ENCODE measurements around the gene UQCR10.
"Not testable (repeated sequence)": the region's sequence is repeated elsewhere in the genome, so short reads cannot be mapped to it uniquely, and the experiment has no call there.

The UQCR10 gene

DNA sequence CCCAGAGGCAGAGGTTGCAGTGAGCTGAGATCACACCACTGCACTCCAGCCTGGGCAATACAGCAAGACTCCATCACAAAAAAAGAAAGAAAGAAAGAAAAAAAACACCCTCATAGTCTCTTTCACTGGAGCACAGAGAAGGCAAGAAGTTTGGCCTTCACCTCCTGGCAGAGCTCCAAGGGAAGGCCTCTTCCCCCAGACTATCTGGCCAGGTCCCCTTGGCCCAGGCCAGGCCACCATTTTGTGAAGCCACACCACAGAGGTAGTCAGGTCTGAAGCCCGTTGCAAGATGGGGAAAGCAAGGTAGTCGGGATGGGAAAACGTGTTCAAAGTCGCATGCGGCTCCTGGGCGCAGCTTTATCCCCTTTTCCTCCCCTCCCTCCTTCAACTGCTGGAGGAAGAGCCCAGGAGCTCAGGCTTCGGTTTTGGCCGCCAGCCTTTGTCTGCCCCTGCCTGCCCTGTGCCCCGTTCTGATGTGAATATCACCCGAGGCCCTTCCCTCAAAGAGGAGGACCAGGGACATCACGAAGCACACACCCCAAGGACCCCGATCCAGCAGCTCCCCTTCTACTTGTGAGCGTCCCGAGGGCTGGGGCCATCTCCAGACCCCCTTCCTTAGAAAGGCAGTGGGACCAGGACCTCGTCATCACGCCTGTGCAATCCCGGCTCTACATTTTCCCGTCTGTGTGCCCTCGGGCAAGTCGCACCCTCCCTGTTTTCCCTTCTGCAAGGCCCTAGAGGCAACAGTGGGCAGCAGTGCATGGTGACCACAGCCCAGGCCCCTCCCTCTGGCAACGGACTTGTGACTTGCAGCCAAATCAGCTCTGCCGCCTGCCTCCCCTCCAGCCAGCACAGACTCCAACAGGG lies 29.7 kb upstream of the UQCR10 start:
- no peak for FAIRE-seq

DNA sequence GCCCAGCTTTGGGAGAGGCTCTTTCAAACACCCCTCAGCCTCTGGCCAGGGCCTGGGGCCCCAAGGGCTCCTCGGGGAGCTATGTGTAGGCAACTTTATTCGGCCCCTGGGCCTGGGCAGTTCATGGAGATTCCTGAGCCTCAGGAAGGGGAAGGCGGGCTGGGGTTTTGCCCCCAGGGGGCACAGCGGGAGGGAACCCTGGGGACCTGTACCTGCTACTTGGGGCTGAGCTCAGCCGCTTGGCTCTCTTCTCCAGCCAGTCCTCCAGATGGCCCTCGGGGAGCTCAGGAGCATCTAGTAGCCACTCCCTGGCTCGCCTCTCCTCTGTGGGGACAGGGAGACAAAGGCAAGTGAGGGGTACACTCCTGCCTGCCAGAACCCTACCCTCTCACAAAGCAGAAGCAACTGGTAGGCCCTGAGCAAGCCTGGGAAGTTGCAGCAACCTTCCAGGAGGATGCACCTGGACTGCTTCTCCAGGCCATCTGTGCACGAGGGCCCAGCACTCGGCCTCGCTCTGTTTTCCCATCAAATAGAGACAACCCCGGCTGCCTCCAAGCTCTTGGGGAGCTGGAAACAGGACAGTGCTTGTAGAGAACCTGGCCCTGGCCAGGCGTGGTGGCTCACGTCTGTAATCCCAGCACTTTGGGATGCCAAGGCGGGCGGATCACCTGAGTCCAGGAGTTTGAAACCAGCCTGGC lies 28.9 kb upstream of the UQCR10 start:
- FAIRE-seq = no peak

DNA sequence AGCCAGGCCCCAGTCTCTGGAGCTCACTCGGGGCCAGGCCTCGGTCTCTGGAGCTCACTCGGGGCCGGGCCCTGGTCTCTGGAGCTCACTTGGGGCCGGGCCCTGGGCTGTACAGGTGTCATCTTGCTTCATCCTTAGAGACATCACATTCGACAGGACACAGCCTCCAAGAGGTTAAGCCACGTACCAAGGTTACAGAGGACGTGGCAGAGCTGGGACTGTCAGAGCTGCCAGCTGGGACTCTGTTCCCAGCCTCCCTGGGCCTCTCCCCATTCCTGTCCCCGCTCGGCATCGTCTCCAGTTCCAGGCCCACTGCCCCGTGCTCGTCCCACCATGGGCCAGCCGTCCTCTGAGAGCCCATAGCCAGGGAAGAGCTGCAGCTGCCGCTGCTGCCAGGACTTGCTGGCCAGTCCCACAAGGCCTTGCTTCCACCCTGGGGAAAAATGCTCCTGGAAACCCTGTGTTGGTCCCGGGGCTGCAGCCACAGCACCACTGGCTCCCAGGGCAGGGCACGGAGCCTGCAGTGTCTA lies 27.8 kb upstream of the UQCR10 start:
- FAIRE-seq = no peak

DNA sequence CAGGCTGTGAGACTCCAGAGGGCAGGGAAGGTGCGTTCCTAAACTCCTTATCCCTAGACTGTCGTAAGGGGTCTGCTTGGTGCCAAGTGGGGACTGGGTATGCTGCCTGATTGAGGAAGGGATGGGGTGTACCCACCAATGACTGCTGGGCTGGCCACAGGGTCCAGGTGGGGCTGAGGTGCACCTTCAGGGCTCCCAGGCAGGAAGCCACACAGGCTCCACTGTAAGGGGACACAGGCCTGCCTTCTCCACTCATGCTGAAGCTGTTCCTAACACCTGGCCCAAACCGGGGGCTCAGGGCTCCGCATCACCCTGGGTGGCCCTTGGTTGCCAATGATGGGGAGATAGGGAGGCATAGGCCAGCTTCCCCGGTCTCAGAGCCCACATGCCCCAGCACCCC lies 27.0 kb upstream of the UQCR10 start:
- FAIRE-seq = no peak

DNA sequence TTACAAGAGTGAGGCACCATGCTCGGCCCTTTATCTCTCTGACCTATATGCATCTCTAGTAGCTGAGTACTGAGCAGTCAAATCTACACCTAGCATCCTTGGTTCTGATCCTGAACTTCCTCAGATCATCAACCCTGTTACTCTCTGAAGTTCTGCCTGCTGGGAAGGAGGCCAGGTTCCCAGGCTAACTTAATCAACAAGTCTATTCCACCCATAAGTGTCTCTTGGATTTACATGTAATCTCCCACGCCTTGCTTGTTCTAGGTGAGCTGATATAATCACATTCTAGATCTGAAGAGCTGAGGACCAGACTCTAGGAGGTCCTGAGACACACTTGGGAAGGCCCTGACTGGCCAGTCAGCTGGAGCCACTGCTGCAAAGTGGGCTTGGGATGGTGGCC lies 25.2 kb upstream of the UQCR10 start:
- no peak for FAIRE-seq

DNA sequence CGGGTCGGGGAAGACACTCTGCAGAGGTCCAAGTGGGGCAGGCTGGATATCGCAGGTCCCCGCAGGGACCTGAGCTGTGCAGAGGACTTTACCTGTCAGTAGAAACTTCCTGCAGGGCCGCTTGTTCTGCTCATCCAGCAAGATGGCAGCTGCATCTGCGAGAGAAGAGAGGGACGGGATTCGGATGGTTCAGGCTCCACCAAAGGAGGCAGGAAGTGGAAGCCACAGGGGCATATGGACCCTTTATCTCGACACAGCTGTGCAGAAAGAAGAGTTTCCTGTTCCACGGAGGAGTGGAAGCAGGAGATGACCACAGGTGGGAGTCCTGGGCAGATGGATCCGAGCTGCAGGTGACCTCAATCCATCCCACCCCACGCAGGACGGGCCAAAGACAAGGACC lies 24.8 kb upstream of the UQCR10 start:
- no peak for FAIRE-seq

DNA sequence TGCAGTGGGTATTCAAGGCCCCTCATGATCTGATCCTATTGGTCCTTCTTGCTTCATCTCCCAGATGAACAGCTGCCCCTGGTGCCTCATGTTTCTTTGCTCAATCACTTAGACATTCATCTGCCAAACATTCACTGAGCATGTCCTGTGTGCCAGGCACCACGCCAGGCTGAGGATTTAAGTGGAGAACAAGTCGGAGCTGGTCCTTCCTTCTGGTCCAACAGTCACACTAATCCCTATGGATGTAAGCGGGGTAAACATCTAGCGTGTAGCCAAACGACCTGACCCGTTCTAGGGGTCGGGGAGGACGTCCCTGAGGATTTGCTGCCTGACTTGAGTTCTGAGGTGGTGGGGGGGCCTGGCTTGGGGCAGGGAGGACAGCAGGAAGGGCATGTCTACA lies 22.3 kb upstream of the UQCR10 start:
- FAIRE-seq = no peak

DNA sequence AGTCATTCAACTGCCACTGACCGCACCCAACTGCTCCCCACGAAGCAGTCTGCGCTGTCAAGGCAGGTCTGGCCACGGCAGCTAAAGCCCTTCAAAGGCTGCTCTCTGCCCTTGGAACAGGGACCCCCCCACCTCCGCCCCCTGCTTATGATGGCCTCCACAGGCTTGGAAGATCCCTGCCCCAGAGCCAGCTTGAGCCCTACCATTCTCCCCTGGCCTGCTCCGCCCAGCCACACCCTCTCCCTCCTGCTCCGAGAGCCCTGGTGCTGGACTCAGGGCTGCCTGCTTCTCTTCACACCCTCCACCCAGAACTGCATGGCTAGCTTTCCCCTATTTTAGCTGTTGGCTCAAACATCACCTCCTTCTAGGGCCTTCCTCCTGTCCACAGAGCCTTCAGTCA lies 19.3 kb upstream of the UQCR10 start:
- FAIRE-seq = no peak

DNA sequence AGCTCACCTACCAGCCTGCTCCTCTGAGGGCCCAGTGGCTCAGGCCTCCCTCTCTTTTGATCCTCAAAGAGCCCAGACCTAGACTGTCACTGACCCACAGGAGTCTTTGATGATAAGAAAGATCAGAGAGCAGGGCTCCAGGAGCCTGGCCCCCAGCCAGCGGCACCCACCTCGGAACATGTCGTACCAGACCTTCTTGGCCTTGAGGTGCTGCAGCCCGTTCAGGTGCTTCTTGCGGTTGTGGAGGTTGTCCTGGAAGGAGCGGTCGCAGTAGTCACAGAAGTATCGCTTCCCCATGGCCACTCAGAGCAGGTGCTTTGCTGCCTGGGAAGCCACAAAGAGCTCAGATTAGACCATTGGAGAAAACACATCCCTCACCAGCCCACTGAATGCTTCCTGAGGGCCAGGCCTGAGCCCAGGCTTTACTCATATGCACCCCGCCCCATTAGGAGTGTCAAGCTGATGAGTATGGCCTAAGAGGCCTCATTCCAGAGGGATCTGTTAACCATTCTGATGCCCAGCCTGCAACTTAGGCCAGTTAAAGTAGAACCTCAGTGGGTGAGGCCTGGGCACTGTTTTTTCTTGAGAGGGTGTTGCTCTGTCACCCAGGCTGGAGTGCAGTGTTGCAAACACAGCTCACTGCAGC lies 18.8 kb upstream of the UQCR10 start:
- FAIRE-seq = no peak

DNA sequence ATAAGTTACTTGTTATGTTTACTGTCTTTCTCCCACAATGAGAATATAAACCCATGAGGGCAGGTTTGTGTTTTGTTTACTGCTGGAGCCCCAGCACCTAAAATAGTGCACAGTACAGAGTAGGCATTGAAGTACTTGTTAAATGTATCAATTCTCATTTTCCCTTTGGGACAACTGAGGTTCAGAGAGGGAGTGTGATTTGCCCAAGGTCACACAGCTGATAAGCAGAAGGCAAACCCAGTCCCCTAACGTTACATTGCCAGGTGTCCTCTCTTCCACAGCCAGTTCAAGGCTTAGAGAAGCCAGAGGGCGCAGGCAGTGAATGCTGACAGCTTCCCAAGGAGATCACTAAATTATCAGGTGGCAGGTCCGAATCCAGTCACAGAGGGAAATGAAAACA lies 17.1 kb upstream of the UQCR10 start:
- no peak for FAIRE-seq

DNA sequence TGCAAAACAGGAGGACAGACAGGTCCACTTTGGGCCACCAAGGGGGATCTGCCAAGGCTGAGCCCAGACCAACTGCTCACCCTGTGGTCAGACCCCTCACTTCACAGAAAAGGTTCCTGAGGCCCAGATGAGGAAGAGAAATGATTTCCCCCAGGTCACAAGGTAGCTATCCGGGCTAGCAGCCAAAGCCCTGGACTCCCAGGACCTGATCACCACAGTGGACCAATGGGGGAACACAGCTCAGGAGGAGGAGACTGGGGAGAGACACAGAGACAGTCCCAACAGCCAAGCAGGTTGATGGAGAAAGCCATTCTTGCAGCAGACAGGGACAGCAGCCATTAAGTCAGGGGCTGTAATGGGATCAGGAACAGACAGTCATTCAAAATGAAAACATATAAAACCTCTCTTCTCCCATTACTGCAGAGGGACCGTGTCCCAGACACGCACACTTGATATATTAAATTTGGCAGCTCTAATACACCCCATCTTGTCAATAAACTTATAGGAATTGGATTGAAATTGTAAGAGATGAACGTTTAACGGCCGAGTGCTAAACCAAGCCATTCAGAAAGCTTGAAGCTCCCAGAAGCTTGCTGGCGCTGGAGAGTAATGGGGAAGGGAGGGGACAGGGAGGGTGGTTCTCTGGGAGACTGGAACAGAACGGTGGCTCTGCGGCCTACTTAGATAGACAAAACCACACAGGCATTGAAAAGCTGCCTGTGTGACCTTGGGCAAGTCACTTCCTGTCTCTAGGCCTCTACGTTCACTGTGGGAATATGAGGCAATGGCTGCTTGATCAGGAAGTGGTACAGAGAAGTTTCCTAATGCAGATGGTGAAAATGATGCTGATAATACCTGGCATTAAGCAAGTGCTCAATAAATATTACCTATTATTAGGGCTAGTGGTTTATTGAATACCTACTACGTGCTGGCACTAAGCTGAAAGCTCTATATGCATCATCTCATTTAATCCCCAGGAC lies 16.3 kb upstream of the UQCR10 start:
- no peak for FAIRE-seq

DNA sequence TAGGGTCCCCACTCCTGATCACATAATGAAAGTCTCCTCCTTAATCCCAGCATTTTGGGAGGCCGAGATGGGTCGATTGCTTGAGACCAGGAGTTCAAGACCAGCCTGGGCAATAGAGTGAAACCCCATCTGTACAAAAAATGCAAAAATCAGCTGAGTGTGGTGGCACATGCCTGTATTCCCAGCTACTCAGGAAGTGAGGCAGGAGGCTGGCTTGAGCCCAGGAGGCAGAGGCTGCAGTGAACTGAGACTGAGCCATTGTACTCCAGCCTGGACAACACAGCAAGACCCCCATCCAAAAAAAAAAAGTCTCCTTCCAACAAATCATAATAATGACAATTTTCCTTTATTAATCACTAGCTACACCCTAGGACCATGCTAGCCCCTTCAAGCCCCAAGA lies 15.5 kb upstream of the UQCR10 start:
- FAIRE-seq = no peak

DNA sequence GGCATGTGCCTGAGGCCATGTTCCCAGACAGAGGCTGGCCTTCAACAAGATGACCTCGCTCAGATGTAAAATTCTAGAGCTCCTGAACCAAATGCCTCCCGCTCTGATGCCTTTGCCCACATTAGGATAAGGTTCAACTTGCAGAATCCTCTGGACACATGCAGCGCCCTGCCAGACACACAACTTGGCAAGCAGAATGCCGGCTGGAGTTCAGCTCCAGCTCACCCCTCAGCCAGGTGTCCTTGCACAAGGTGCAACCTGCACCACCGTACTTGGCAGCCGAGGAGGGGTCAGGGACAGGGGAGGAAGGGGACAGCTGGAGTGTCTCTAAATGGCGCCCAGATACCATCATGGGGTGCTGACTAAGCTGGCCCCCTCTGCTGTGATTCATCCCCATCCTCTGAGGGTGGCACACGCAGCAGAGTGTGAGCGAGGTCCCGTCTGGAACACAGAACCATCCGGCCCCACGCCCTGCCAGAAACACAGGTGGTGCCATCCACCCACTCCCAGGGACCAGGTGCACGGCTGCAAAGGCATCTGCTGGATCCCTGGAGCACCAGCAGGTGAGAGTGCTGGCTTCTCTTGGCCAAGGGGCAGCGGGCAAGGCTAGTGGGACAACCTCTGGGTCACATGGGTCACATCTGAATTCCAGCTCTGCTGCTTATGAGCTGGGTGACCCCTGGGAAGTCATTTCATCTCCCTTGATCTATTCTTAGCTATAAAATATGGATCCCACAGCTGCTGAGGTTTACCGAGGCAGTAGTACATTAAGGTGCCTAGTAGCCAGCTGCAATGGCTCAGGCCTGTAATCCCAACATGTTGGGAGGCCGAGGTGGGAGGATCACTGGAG lies 13.1 kb upstream of the UQCR10 start:
- FAIRE-seq = no peak

DNA sequence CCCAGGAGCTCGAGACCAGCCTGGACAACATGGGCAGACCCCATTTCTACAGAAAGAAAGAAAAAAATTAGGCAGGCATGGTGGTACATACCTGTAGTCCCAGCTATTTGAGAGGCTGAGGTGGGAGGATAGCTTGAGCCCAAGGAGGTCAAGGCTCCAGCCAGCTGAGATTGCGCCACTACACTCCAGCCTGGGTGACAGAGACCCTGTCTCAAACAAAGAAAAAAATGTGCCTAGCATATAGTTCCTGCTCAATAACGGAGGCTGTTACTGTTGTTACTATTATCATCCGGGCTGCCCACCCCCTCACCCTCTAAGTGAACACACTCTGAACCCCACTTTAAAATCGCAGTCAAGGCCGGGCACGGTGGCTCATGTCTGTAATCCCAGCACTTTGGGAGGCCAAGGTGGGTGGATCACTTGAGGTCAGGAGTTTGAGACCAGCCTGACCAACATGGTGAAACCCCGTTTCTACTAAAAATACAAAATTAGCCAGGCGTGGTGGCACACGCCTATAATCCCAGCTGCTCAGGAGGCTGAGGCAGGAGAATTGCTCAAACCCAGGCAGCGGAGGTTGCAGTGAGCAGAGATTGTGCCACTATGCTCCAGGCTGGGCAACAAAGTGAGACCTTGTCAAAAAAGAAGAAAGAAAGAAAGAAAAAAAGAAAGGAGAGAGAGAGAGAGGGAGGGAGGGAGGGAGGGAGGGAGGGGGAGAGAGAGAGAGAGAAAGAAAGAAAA lies 12.3 kb upstream of the UQCR10 start:
- not testable (repeated sequence) for FAIRE-seq

DNA sequence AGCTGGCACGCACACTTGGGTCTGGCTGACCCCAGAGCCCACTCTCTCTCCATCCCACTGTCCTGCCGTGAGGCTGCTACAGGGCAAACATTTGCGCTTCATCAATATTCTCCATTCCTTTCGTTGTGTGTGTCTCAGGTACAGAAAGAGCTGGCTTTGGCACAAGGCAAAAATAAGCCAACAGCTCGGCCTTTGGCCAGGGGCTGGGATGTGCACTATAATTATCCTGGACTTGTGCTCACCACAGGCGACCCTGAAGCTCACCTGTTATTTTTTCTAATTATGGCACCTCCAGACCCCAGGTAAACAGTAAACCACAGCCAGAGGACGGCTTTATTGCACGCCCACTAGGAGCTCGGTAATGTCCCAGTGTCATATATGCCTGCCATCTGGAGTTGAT lies 11.3 kb upstream of the UQCR10 start:
- FAIRE-seq = no peak

DNA sequence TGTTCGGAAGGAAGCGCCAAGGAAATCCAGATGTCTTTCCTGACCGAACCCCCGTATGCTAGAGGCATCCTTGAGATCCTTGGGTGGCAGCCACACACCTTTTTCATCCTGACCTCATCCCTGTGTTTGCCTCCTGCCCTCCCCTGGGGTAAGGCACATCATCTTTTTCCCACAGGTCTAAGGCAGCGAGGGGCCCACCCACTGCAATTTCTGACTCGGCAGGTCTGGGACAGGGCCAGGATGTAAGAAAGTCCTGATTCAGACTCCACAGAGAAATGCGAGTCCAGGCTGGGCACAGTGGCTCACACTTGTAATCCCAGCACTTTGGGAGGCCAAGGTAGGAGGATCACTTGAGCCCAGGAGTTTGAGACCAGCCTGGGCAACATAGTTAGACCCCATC lies 10.8 kb upstream of the UQCR10 start:
- no peak for FAIRE-seq

DNA sequence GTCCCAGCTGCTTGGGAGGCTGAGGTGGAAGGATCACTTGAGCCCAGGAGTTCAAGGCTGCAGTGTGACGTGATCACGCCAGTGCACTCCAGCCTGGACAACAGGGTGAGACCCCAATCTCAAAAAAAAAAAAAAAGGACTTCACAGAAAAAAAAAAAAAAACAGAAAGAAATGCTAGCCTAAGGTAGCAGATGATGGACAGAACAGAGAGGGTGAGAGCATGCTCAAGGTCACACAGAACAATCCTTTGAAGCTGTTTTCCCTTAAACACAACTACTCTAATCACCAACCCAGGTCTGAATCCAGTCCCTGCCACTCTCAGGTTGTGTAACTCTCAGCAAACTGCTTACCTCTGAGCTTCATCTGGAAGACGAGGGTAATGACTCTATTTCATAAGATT lies 10.1 kb upstream of the UQCR10 start:
- FAIRE-seq = no peak

DNA sequence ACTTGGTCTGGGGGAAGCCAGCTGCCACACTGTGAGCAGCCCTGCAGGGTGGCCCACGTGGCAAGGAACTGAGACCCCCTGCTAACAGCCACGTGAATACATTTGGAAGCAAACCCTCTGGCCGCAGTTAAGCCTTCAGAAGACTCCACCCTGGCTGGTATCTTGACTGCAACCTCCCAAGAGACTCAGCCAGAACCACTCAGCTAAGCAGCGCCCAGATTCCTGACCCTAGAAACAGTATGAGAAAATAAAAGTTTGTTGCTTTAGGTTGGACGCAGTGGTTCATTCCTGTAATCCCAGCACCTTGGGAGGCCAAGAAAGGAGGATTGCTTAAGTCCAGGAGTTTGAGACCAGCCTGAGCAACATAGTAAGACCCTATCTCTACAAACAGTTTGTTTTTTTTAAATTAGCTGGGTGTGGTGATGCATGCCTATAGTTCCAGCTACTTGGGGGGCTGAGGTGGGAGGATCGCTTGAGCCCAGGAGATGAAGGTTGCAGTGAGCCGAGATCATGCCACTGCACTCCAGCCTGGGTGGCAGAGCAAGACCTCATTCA lies 9.0 kb upstream of the UQCR10 start:
- FAIRE-seq = no peak

DNA sequence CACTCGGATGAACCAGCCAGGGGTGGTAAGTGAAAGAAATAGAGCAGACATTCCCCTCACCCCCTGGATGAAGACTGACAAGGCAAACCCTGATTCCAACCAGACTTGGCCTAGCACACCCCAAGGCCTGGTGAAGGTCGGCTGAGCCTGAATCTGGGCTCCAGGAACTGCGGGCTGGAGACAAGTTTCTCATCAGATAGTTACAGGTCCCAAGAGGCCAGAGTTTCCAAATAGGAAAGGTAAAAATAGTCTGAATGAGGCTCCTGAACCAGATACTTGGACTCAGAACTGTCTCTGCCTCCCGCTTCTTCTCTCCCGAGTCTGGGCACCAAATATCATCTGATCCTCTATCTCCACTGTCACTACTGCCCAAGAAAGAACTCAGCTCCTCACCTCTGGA lies 8.2 kb upstream of the UQCR10 start:
- FAIRE-seq = no peak

DNA sequence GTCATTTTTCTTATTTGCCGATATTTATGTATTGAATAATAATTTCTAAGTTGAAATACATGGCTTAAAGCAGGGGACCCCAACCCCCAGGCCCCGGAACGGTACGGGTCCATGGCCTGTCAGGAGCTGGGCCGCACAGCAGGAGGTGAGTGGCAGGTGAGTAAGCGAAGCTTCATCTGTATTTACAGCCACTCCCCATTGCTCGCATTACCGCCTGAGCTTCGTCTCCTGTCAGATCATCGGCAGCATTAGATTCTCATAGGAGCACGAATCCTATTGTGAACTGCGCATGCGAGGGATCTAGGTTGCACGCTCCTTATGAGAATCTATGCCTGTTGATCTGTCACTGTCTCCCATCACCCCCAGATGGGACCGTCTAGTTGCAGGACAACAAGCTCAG lies 4.9 kb upstream of the UQCR10 start:
- no peak for FAIRE-seq

Data from endometrium (tissue), 2 donors.